Measurements from ENCODE around the gene IKBKG.
"Not testable (repeated sequence)": the region's sequence is repeated elsewhere in the genome, so short reads cannot be mapped to it uniquely, and the experiment has no call there.

IKBKG gene

DNA sequence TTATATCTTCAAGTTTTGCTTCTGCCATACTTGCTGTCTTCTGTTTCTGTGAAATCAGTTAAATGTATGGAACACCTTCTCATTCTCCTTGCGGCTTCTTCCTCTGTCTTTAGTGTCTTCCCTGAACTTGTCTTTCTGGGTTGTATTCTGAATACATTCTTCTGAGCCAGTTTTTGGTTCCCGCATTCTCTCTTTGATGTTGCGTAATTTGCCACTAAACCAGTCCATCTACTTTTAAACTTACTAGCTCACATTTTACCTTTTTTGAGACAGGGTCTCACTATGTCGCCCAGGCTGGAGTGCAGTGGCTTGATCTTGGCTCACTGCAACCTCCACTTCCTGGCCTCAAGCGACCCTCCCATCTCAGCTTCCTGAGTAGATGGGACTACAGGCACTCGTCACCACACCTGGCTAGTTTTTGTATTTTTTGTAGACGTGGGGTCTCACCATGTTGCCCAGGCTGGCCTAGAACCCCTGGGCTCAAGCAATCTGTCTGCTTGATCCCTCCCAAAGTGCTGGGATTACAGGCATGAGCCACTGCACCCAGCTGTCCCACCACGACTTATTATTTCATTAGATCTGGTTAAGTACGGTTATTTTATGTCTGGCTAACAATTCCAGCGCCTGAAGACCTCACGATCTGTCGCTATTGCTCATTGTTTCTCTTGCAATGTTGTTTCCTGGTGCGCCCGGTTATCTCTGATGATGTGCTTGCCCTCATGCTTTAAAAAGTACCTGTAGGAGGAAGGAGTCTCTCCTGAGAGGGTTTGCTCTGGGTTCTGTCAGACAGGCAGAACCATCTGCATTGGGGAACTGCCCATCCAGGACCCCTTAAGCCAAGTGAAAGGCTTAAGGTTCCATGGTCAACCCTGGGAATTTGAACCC lies 21.6 kb upstream of the IKBKG start:
- no peak for DNase-seq (ENCODE audit: low read depth in 2 of 2)

DNA sequence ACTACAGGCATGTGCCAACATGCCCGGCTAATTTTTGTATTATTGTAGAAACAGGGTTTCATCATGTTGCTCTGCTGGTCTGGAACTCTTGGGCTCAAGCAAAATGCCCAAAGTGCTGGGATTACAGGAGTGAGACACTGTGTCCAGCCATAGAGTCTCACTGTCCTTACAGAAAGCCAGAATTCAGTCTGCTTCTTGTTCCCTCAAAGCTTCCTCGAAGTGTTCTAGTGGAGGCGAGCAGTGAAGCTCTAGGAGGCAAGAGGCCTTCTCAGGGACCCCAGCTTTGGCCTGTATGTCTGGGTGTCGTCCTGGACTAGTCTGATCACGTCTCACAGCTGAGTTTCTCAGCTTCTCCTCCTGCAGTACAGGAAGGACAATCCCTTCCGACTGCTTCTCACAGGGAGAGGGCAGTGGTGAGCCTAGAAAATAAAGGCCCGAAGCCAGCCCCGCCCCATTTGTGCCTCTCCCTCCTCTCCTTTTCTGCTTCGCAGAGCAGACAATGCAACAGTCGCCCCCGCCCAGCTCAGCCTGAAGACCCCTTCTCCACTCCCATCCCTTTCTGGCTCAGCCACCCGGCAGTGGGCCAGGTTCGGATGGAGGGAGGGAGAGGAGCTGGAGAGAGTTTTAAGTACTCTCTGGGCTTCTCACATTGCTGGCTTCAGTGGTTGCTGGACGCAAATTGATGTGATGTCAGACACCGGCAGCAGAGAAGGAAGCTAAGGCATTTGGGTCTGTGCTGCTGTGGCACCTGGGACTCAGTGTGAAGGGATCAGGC lies 20.3 kb upstream of the IKBKG start:
- peak in 1 of 2 donors; percentile 32 for DNase-seq (ENCODE audit: low read depth in 2 of 2)

DNA sequence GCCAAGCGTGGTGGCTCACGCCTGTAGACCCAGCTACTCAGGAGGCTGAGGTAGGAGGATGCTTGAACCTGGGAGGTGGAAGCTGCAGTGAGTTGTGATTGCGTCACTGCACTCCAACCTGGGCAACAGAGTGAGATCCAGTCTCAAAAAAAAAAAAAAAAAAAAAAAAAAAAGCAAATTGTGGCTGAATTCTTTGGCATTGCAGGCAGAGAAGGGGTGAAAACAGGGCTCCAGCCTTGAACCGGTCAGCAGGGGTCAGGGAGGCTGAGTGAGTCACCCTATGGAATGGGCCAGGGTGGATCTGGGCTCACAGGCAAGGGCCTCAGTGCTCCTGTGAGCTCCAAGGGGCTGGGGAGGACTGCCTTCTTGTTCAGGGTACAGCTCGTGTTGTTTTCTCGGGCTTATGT lies 18.2 kb upstream of the IKBKG start:
- no peak for DNase-seq (ENCODE audit: low read depth in 2 of 2)

DNA sequence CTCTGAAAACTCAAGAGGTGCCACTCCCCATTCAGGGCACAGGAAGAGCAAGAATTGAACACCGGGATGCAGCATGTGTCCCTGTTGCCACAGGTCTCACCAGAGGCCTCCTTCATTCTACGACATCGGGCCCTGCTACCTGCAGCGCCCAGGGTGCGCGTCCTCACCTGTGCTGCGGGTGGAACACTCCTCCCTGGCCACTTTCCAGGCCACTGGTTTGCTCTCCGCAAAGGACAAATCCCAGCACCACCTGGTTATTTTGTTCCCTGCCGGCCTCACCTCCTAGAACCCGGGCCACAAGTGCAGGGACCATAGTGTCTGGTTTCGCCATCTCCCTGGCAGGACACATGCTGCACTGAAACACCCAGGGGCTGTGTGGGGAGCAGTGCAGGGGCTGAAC lies 17.1 kb upstream of the IKBKG start:
- DNase-seq (ENCODE audit: low read depth in 2 of 2), result no peak

DNA sequence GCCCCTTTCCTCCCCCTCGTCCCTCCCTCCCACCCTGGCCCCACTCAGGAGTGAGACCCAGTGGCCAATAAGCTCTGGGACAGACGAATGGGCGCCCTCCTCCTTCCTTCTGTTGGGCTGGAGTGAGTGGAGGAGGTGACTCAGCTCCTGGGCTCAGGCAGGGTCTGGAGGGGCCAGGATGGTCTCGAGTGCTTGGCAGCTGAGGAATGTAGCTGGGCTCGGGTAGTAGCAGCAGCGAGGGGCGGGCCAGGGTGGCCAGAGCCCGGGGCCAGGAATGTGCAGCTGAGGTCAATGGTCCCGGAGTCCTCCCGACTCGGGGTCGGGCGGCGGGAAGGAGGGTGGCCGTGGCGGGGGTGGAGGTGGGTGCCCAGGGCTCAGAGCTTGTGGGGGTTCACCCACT lies 15.8 kb upstream of the IKBKG start:
- DNase-seq (ENCODE audit: low read depth in 2 of 2), result no peak

DNA sequence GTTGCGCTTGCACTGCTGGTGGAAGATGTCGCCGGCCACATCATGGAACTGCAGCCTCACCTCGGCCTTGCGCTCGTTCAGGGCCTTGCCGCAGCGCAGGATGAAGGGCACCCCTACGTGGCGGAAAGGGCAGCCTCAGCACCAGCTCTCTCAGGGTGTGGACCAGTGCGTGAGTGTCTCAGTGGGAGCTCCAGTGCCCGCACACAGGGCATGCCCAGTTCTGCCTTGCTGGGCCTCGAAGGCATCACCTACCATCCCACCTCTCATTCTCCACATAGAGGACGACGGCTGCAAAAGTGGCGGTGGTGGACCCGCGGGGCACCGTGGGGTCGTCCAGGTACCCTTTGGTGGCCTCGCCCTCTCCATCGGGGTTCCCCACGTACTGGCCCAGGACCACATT lies 14.7 kb upstream of the IKBKG start:
- no peak for DNase-seq (ENCODE audit: low read depth in 2 of 2)

DNA sequence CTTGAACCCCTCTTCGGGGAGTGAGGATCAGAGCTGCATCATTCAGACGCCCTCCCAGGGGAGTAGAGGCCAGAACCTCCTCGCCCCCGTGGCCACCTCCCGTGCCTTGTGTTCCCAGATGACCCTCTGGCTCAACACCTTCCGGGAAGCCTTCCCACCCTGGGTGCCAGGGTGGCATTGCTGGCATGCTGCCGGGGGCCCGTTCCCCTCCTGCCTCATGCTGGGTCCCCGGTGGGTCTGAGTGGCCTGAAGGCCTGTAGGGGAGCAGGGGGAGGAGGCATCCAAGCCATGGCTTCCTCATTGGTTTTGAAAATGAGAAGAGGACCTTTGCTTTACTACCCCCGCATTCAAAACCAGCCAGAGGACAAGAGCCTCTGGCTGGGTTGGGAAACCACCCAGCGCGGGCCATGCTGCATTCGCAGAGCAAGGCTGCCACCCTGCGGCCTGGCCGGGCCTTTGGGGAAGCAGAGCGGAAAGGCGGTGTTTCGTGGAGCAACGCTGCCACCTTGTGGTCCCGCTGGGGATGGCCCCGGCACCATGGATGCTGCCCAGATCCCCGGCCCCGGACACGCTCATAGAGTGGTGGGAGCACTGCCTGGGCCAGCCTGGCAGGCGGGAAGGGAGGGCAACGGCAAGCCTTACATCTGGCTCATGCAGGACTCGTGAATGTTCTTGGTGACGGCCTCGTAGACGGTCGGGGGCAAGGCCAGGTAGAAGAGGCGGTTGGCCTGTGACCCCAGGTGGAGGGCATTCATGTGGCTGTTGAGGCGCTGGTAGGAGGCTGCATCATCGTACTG lies 12.7 kb upstream of the IKBKG start:
- DNase-seq (ENCODE audit: low read depth in 2 of 2), result peak; percentile 73 to 79

DNA sequence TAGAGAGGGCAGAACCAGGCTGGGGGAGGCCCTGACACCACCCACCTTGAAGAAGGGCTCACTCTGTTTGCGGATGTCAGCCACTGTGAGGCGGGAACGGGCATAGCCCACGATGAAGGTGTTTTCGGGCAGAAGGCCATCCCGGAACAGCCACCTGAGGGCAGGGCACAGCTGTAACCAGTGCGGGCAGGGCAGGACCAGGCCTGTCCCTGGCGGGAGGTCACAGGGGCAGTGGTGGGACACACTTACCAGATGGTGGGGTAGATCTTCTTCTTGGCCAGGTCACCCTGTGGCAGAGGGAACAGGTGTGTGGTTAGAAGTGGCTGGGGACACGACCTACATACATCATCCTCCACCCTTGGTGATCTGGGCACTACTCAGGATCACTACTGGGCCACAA lies 11.5 kb upstream of the IKBKG start:
- no peak for DNase-seq (ENCODE audit: low read depth in 2 of 2)

DNA sequence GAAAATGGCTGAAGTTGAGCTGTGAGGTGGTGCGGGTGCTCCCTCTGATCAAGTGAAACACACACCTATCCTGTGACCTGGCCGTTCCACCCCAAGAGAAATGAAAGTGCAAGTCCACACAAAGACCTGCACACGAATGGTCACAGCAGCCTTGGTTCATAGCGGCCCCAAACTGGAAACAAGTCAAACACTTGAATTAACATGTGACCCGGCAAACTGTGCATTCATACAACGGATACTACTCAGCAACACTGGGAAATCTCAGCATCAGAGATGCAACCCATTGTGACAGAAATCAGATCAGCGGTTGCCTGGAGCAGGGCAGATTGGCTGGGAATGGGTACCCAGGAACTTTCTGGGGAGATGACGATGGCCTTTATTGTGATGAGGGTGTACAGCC lies 8.3 kb upstream of the IKBKG start:
- no peak for DNase-seq (ENCODE audit: low read depth in 2 of 2)

DNA sequence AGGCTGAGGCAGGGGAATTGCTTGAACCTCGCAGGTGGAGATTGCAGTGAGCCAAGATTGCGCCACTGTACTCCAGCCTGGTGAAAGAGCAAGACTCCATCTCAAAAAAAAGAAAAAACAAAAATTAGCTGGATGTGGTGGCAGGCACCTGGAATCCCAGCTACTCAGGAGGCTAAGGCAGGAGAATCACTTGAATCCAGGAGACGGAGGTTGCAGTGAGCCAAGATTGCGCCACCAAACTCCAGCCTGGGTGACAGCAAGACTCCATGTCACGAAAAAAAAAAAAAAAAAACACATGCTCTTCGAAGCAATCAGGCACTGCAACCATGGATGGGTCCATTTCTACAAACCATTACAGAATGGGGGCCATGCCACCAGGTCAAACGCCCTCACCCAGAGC lies 7.1 kb upstream of the IKBKG start:
- not testable (repeated sequence) for DNase-seq (ENCODE audit: low read depth in 2 of 2)

DNA sequence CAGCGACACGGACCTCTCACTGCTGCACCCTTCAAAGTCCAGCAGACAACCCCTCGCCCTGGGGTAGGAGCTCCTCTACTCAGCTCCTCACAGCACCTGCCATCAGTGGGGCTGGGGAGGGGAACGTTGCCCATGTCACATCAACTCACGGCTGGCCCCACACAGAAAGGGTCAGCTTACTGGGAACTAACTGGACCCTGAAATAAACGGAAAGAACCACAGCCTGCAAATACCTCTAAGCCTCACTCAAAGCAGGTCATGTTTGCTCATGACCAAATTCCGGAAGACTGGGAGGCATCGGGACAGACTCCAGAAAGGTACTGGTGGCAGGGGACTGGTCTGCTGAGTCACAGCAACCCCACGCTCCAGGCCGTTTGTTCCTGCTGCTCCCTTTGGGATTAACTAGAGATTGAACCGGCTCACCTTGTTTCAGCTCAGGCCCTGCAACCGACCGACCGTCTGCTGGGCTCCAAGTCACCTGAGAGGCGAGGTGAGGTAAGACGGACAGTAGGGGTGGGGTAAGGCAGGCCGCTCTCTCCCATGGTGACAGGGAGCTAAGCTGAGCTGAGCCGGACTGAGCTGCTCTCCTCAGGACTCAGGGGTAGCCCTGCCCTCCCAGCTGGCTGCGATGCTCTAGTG lies 6.4 kb upstream of the IKBKG start:
- DNase-seq (ENCODE audit: low read depth in 2 of 2), result no peak

DNA sequence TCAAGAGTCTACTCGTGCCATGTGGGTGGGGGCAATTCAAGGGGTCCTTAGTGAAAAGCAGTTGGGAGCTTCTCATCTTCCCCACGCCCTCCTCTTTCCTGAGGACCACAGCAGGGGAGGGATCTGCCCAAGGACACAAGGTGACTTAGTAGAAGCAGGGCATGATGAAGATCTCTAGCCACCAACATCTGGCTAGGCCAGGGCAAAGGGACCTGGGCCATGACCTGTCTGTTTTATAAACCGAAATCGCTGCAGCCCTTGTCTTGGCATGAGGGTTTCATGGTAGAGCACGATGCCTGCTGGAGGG lies 5.9 kb upstream of the IKBKG start:
- DNase-seq (ENCODE audit: low read depth in 2 of 2), result no peak

DNA sequence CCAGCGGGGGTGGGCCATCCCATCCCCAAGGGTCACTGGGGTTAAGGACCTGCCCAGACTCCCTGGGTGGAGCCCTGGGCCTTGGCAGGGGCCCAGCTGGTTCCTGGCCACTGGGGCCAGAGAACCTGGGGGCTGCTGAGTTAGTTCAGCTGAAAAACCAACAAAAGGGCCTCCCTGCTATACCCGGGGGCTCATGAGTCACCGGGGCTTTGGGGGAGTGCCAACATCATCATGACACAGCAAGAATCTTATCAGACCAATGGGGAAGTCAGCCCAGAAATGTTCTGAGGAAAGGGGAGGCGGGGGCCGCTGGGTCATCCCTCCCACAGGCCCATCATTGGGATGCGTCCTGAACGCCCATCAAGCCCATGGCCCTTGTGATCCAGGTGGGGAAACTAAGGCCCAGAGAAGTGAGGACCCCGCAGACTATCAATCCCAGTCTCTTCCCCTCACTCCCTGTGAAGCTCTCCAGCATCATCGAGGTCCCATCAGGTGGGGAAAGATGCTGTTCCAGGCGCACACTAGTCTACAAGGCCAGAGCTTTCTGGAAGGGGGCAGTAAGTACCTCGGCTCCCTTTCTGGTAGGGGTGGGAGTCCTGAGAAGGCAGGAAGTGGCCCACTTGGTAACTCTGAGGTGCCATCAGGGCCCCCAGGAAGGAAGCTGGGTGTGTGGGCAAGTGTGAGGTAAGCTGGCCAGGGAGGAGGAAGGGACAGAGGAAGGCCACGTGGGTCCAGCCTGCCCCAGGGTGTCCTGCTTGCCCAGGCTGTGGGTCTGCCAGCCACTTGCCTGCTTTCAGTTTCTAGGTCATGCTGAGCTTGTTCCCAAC lies 5.3 kb upstream of the IKBKG start:
- peak; percentile 28 to 42 for DNase-seq (ENCODE audit: low read depth in 2 of 2)

DNA sequence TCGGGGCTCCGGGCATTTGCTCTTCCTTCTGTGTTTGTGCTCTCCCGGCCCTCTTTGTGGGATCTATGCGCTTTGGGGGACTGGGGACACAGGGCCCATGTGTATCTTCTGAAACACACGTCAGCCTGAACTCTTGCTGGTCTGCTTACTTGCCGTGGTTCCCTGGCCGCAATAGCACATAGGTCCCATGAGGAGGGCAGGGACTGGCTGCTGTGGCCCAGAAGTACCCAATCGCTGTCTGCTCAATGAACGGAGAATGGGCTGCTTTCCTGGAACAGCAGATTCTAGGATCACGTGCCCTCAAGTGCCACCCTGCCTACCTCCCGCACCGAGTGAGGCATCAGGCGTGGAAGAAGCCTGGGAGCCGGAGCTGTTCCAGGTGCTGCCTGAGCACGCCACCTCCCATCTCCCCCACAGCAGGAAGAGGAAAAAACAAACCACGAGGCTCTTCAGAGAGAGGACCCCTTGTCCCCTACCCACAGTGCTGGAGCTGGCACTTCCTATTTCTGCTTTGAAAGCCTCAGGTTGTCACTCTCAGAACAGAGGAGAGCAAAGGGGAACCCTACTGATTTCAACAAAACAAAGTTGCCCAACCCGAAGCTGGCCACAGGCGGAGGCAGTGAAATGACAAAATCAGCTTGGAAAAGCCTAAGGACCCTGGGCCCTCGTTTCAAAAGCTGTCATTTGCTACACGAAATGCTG lies 4.5 kb upstream of the IKBKG start:
- DNase-seq (ENCODE audit: low read depth in 2 of 2), result peak in 1 of 2 donors; percentile 19

DNA sequence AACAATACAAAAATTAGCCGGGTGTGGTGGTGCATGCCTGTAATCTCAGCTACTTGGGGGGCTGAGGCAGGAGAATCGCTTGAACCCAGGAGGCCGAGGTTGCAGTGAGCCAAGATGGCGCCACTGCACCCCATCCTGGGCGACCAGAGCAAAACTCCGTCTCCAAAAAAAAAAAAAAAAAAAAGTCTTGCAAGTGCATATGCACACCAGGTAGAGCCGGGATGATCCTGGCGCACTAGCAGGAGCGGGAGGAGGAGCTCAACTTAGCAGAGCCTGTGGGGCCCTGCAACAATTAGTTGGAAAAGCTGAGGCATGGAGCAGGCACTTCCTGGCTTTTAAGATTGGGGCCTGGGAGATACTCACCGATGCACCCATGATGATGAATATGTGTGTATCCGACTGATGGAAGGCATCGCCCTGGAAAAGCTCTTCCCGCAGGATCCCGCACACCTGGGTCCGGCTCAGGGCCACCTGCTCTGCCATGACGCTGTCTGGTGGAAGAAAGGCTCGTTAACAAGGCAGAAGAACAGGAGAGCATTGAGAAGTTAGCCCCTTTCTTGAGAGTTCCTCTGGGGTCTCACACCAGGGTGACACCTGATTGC lies 1.6 kb upstream of the IKBKG start:
- no peak for DNase-seq (ENCODE audit: low read depth in 2 of 2)

DNA sequence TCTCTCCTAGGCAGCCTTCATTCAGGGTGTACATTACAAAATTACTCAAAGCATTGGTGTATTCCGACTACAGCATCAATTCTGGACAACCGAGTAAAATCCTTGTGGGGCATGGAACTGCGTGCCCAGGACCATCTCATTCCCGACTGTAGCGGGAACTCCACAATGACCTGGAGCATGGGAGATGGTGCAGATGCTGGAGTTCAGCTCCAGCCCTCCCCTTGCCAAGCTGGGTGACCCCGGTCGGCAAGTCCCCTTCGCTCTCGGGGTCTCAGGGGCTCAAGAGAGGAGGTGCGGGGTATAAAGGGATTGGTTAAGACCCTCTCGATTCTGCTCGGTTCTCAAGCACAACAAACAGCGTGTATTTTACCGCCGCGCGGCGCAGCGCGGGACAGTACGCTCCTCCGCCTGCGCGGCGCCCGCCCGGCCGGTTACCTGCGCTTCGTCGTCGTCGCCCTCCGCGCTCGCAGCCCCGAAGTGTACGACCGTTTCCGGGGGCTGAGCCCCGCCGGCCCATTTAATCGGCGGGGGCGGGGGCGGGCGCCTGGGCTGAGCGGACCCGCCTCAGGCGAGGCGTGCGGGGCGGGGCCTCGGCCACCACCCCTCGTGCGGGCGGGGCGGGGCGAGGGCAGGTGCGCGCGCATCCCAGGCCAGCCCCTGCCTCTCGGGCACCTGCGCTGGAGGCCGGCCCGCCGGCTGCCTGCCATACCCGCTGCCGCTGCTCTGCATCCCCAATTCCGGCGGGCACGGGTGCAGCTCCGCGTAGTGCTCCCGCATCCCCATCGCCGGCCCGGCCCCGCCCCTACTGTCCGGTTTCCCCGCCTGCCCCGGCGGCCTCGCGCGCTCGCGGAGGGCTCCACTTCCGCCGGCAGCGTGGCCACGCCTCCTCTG lies 821 bp upstream of the IKBKG start, which contains the start of gene G6PD:
TSS of gene G6PD (minus strand) at position 493 of the 891 bp plus-strand sequence. CDS start 691 bp downstream, outside the sequence.
- peak; percentile 72 to 76 for DNase-seq (ENCODE audit: low read depth in 2 of 2)

DNA sequence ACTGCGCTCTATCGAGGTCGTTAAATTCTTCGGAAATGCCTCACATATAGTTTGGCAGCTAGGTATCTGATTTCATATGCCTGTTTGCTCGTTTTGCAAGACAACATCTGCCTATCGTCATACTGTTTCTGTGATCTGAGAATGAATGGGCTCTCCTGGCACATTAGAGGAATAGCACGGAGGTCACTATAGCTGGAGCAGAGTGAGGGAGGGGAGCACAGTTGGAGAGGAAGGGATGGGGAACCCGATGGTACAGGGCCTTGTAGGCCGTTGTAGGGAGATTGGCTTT lies 552 bp downstream of the IKBKG start:
- DNase-seq (ENCODE audit: low read depth in 2 of 2), result no peak

DNA sequence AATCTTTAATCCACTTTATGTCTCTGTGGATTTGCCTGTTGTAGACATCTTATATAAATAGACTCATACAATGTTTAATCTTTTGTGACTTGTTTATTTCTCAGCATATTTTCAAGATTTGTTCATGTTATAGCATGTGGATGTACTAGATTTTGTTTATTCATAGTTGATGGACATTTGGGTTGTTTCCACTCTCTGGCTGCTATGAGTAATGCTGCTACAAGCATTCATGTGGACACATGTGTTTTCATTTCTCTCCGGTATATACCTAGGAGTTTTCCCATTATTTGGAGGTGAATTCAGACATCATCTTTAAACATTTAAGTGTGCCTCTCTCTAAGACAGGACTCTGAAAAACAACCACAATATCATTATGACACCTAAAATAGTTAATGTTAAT lies 2.3 kb downstream of the IKBKG start:
- no peak for DNase-seq (ENCODE audit: low read depth in 2 of 2)
